GM12873 (cell line): Measurements from ENCODE around the gene SRRM5.

Source experiments
- CTCF ChIP-seq: IDR thresholded peaks from 2 replicates; pipeline ENCODE4 v1.5.1; 2012; ENCODE audit warnings: low read depth, mild to moderate bottlenecking, moderate library complexity, low read length, control low read depth; ENCODE audit not compliant: insufficient read depth; ENCODE audit errors: missing control alignments

Gene SRRM5

DNA sequence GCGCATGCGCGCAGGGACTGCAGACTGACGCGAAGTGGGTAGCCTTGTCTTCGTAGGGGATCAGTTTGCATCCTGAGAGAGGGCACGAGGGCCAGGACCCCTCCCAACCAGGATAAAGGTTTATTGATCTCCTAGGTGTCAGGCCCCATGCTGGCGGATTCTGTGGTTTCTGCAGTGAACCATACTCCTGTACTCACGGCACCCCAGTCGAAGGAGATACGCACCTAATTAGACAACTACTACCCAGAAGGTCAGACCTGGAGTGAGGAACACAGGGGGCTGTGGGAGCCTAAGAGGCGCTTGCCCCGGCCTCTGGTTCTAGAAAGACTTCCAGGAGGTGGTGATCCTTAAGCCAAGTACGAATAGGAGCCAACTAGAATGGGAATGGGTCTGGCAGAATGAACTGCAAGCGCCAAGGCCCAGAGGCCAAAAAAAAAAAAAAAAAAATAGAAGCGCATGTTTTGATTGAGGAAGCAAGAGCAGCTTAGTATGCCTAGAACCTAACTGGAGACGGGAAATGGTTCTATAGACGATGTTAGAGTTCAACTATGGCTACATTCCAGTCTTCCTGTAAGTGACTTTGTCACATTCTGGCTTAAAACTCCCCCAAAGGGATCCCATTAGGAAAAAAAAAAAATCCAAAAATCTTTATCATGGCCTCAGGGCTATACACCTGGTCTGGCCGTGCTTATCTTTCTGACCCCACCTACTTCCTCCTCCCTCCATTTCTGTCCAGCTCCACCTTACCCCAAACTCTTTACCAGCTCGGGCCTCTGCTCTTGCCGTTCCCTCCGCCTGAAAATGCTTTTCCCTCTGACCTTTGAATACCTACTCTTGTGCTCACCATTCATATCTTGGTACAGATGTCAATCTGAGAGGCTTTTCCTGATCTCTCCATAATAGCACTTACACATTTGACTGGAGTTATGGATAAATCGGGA is 8.4 kb downstream of the SRRM5 start:
- no peak for TF ChIP-seq CTCF

GRCh38 chr19:43622070-43622469 is 10.2 kb downstream of the SRRM5 start:
- no peak for TF ChIP-seq CTCF

- no peak for TF ChIP-seq CTCF
These were observed 11.1 kb downstream of the SRRM5 start for GRCh38 chr19:43622956-43623355.

GRCh38 chr19:43623889-43624670 is 12.2 kb downstream of the SRRM5 start:
- TF ChIP-seq CTCF, result no peak

DNA sequence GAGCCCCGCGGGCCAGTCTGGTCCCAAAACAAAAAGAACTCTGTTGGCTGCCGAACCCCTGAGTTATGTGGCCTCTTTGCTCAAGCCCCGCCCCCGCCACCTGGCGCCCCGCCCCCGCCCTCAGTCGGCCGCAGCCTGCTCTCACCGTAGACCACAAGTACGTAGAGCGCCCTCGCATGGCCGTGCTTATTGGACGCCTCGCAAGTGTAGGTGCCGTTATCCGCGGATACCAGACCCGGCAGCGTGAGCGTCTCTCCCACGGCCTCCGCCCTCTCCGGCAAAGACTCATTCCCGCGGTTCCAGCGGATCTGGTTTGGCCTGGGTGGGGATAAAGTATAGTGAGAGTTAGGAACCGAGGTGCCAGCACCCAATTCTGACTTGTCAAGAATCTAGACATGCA is 13.0 kb downstream of the SRRM5 start:
- TF ChIP-seq CTCF, result peak; percentile 54

DNA sequence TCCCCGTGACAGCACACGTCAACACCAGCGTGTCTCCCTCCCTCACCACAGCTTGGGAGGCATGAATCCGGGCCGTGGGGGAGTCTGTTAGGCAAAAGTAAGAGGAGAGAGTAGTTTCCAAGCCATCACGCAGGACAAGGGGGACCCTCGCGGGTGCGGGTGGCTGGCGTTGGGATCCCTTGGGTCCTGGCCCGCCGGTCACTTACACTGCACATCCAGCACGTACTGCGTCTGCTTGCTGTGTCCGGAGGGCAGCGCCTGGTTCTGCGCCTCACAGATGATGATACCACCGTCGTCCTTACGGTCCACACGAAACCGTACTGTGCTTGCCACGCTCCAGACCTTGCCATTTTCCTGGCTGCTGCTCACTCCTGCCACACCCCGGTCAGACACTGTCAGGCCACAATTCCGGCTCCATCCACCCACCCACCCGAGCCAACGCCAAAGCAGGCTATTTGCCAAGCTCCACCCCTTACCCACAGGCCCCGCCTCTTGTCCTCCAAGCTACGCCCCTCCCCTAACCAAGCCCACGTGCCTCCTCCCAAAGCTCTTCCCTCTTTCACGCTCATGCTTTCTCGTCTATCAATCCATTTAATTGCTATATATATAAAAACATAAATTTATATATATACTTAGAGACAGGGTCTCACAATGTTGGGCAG is 14.2 kb downstream of the SRRM5 start:
- no peak for TF ChIP-seq CTCF

DNA sequence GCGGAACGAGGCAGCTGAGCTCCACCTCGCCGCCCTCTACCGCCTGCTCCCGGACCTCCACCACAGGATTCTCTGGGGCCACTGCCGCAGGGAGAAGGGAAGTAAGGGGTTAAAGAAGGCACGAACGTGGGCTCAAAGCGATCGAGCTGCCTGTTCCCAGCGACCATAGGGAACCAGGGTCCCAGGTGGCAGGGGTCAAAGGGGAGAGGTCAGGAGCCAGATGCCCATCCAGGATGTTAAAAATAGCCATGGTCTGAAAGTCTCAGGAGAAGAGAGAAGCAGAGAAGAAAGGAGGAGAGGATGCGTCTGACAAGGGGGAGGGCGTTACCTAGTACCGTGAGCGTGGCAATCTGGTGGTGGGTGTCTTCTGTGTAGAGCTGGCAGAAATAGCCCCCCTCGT is 14.9 kb downstream of the SRRM5 start:
- TF ChIP-seq CTCF, result no peak
